Hypothalamus (tissue), 51 donors: Measurements from ENCODE around the gene SNRNP48.

Source experiments
- DNase-seq, 51 donors: peaks; one replicate each; lab custom pipeline; 2025; lab: John Stamatoyannopoulos, UW

SNRNP48 gene

GRCh38 chr6:7639427-7639826 is 49.4 kb downstream of the SNRNP48 start:
- DNase-seq = no peak

- DNase-seq = no peak
Observed at GRCh38 chr6:7640016-7640415, 50.0 kb downstream of the SNRNP48 start.

- no peak for DNase-seq
Observed at GRCh38 chr6:7640607-7641577, 50.9 kb downstream of the SNRNP48 start.

GRCh38 chr6:7642791-7643190 is 52.8 kb downstream of the SNRNP48 start:
- no peak for DNase-seq

- no peak for DNase-seq
Observed at GRCh38 chr6:7644417-7644816, 54.4 kb downstream of the SNRNP48 start.

GRCh38 chr6:7646394-7646793 is 56.4 kb downstream of the SNRNP48 start:
- no peak for DNase-seq

GRCh38 chr6:7647504-7647903 is 57.5 kb downstream of the SNRNP48 start:
- no peak for DNase-seq

GRCh38 chr6:7649037-7649810 is 59.2 kb downstream of the SNRNP48 start:
- no peak for DNase-seq

- no peak for DNase-seq
Observed at GRCh38 chr6:7650878-7651277, 60.9 kb downstream of the SNRNP48 start.

GRCh38 chr6:7652957-7653356 is 63.0 kb downstream of the SNRNP48 start:
- DNase-seq = no peak

- DNase-seq = no peak
Observed at GRCh38 chr6:7656355-7656754, 66.4 kb downstream of the SNRNP48 start.

GRCh38 chr6:7658543-7658942 is 68.5 kb downstream of the SNRNP48 start:
- DNase-seq = no peak

GRCh38 chr6:7661364-7661763 is 71.4 kb downstream of the SNRNP48 start:
- no peak for DNase-seq
